GM12864 (cell line): ENCODE measurements around the gene EGFR.

Experiments used
- DNase-seq: peaks from one replicate; pipeline ENCODE4 v3.0.0-alpha.2; 2011; ENCODE audit warnings: low read depth
- H3K4me3 ChIP-seq: 2 replicates; pipeline ENCODE4 v1.5.1; 2011; ENCODE audit warnings: mild to moderate bottlenecking, low read depth, low read length, control low read depth
- CTCF ChIP-seq: IDR thresholded peaks from 2 replicates; pipeline ENCODE4 v1.5.1; 2011; ENCODE audit warnings: low read depth, mild to moderate bottlenecking, moderate library complexity, low read length, control low read depth, inconsistent platforms; ENCODE audit errors: missing control alignments

Gene EGFR

DNA sequence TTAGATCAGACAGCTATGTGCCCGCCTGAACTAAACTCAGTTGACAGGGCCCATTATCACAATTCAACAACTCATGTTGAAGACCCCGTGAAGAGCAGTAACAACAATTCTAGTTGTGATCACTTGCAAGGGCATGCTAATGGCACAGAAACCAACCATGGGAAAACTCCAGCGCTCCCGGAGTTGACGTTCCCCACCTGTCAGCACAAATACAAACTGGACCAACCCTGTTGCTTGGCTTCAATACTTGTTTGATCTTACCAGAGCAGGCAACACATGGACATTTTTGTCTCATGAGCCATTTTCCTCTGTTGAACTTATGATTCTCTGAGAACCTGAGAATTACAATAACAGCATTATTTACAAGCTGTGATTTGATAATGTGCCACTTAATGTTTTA, 227.4 kb downstream of the EGFR start:
- no peak for DNase-seq
- H3K4me3 ChIP-seq: no peak overlapping the region
- no peak for TF ChIP-seq CTCF

DNA sequence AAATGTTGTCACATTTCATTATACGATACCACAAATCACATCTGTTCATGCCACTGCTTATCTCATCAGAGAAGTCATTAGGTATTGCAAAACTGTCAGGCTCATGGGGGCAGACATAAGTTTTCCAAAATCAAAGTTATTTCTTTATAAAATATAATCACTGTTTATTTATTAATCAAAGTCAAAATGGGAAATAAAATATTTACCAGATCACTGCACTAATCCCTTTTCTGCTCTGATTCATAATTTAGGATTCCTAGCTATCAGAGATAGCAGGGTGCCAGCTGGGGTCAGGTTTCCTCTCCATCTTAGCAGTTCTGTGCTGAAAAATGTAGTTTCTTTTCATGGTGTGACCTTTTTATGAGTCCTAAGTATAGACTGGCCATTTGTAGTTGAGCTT, 228.6 kb downstream of the EGFR start:
- no peak for TF ChIP-seq CTCF
- H3K4me3 ChIP-seq: no peak overlapping the region
- no peak for DNase-seq

DNA sequence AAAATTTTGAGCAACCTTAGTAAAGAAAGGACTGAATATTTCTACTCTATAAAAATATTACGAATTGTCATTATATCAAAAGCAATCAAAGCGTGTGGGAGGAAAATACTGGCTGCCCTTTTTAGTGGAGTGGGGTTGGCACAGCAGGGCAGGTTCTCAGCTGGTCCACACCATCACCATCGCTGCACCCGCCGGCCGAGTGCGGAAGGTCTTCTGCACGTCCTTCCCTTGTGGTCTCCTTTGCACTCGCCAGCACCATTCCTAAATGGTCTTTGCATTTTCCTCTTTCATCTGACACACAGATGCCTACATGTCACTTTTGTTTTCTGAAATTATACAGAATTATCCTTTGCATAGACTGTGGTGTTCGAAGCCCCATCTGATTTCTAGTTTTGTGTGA, 229.7 kb downstream of the EGFR start:
- no peak overlapping the region for H3K4me3 ChIP-seq
- TF ChIP-seq CTCF: no peak
- DNase-seq: no peak

DNA sequence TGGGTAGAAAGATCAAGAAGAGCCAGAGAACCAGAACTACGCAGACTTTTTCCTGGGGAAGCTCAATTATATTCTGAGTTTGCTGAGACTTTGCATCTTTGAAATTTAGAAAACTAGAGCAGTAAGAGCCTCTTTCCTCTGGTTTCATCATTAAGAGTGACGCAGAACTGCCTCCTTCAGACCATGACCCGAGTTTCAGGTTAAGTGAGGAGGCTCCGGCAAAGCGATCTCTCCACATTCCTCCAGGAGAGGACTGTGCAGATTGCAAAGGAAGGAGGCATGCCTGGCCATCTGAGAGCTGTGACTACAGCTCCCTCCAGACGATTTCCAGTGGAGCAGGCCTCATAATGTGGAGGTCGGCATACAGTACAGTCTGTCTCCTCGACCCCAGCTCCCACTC, 230.5 kb downstream of the EGFR start:
- no peak for DNase-seq
- no peak overlapping the region for H3K4me3 ChIP-seq
- no peak for TF ChIP-seq CTCF

DNA sequence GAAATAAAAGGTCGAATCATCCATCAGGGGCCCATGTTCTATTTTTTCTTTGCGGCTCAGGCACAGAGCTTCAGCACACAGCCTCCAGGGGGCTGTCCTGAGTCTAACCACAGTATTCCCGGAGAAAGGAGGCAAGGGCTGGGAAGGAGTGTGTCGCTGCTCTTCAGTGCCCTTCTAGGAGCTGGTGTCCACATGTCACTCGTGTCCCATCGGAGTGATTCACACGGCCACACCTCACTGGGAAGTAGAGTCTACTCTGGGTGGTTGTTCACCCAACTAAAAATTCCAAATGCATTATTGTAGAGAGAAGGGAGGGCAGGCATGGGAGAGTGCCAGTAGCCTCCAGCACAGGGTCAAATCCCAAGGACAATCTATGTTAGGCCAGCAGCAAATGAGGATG, 231.5 kb downstream of the EGFR start:
- no peak for DNase-seq
- H3K4me3 ChIP-seq: no peak overlapping the region
- peak; percentile 37 for TF ChIP-seq CTCF

- TF ChIP-seq CTCF: no peak
- H3K4me3 ChIP-seq: no peak overlapping the region
- DNase-seq: no peak
Measured at GRCh38 chr7:55251313-55251712, 232.5 kb downstream of the EGFR start.

- TF ChIP-seq CTCF: no peak
Measured at GRCh38 chr7:55251911-55252310, 233.1 kb downstream of the EGFR start.

More at GRCh38 chr7:55251911-55252310, 233.1 kb downstream of the EGFR start:
- no peak for DNase-seq
- no peak overlapping the region for H3K4me3 ChIP-seq
